ENCODE results near the gene CCDC106. TPM values are rescaled to one million over a fixed set of nuclear protein-coding genes. Genes with fewer than 3 reads are reported as not detected.

The CCDC106 gene
- total RNA-seq, 1 experiment from 2014 or later: 21.1 TPM

DNA sequence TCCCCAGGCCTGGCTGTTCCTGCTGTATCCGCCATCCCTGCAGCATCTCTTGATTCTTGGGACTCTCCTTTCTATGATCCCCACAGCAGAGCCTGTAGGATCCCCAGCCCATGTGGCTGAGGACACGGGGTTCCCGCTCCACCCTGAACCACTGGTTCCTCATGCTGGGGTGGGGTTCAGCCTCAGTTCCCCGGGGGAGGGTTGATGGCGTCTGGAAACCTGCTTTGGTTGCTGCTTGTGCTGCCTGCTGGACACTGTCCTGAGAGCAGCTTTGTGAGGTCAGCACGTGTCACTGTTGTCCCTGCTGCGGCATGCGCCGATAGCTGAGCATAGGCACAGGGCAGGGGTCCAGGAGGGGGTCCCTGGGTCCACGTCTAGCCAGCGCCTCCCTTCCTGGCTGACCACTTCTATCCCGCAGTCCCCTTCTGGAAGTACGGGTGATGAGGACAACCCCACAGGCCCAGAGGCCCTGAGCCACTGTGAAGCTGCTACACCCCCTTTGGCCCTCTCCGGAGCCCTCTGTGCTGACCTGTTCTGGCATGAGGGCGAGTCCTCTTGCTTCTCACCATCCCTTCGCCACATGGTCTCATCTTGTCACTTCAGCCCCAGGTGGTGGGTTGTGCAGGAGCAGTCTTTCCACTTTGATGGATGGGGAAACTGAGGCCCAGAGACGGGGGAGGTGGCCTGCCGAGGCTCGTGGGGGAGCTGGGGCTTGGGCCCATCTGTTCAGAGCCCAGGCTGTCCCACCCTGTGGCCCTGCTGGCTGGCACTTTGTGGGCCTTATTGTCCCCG is 32.5 kb downstream of the CCDC106 start:
- Mint-ChIP-seq H3K36me3 (peaks cover 26% of the 10 kb centered on the region), H3K4me1 (peaks cover 14% of the 10 kb centered on the region), H3K4me3 (no peak overlapping the region), H3K27ac (no peak overlapping the region), H3K9me3 (no peaks in the 10 kb centered on the region), H3K27me3 (ENCODE audit: low read depth) (no peaks in the 10 kb centered on the region)
- ChIA-PET POLR2A (no interaction called here), CTCF (no interaction called here)
- ATAC-seq (no peak), DNase-seq (ENCODE audit: low spot score) (no peak)
- no peak for TF ChIP-seq SOX15 (CRISPR knock-in tag; IDR thresholded peaks at IDR 0.05)
- TF ChIP-seq AR (CRISPR knock-in tag; IDR thresholded peaks at IDR 0.05): no peak
- TF ChIP-seq ATF2 (CRISPR knock-in tag; IDR thresholded peaks at IDR 0.05; ENCODE audit: borderline replicate concordance, low read depth): no peak
- TF ChIP-seq, protein P1, sequence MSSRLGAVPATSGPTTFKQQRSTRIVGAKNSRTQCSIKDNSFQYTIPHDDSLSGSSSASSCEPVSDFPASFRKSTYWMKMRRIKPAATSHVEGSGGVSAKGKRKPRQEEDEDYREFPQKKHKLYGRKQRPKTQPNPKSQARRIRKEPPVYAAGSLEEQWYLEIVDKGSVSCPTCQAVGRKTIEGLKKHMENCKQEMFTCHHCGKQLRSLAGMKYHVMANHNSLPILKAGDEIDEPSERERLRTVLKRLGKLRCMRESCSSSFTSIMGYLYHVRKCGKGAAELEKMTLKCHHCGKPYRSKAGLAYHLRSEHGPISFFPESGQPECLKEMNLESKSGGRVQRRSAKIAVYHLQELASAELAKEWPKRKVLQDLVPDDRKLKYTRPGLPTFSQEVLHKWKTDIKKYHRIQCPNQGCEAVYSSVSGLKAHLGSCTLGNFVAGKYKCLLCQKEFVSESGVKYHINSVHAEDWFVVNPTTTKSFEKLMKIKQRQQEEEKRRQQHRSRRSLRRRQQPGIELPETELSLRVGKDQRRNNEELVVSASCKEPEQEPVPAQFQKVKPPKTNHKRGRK (CRISPR knock-in tag; IDR thresholded peaks at IDR 0.05; ENCODE audit: borderline replicate concordance): no peak
- no peak for TF ChIP-seq NFE2L1 (CRISPR knock-in tag; IDR thresholded peaks at IDR 0.05)
- TF ChIP-seq ZNF317 (CRISPR knock-in tag; IDR thresholded peaks at IDR 0.05; ENCODE audit: borderline replicate concordance, low read depth): no peak
- TF ChIP-seq, protein P2, sequence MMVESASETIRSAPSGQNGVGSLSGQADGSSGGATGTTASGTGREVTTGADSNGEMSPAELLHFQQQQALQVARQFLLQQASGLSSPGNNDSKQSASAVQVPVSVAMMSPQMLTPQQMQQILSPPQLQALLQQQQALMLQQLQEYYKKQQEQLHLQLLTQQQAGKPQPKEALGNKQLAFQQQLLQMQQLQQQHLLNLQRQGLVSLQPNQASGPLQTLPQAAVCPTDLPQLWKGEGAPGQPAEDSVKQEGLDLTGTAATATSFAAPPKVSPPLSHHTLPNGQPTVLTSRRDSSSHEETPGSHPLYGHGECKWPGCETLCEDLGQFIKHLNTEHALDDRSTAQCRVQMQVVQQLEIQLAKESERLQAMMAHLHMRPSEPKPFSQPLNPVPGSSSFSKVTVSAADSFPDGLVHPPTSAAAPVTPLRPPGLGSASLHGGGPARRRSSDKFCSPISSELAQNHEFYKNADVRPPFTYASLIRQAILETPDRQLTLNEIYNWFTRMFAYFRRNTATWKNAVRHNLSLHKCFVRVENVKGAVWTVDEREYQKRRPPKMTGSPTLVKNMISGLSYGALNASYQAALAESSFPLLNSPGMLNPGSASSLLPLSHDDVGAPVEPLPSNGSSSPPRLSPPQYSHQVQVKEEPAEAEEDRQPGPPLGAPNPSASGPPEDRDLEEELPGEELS (CRISPR knock-in tag; IDR thresholded peaks at IDR 0.05): no peak
- TF ChIP-seq HMGXB4 (CRISPR knock-in tag; IDR thresholded peaks at IDR 0.05): no peak
- TF ChIP-seq AFF4 (CRISPR knock-in tag; IDR thresholded peaks at IDR 0.05; ENCODE audit: borderline replicate concordance): no peak
- no peak for TF ChIP-seq JUN (CRISPR knock-in tag; IDR thresholded peaks at IDR 0.05)
- no peak for TF ChIP-seq SMAD4 (CRISPR knock-in tag; IDR thresholded peaks at IDR 0.05)
- no peak for TF ChIP-seq ZNF396 (CRISPR knock-in tag; IDR thresholded peaks at IDR 0.05; ENCODE audit: borderline replicate concordance)
- TF ChIP-seq KAT7 (CRISPR knock-in tag; IDR thresholded peaks at IDR 0.05; ENCODE audit: borderline replicate concordance): no peak
- no peak for TF ChIP-seq MXD4 (CRISPR knock-in tag; IDR thresholded peaks at IDR 0.05; ENCODE audit: borderline replicate concordance)
- no peak for TF ChIP-seq TP53 (CRISPR knock-in tag; IDR thresholded peaks at IDR 0.05)
- TF ChIP-seq, protein P3, sequence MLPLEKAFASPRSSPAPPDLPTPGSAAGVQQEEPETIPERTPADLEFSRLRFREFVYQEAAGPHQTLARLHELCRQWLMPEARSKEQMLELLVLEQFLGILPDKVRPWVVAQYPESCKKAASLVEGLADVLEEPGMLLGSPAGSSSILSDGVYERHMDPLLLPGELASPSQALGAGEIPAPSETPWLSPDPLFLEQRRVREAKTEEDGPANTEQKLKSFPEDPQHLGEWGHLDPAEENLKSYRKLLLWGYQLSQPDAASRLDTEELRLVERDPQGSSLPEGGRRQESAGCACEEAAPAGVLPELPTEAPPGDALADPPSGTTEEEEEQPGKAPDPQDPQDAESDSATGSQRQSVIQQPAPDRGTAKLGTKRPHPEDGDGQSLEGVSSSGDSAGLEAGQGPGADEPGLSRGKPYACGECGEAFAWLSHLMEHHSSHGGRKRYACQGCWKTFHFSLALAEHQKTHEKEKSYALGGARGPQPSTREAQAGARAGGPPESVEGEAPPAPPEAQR (CRISPR knock-in tag; IDR thresholded peaks at IDR 0.05): no peak
- TF ChIP-seq CREM (CRISPR knock-in tag; IDR thresholded peaks at IDR 0.05): no peak
- no peak for TF ChIP-seq ATF3 (CRISPR knock-in tag; conservative IDR thresholded peaks at IDR 0.05)

Data from WTC11 (cell line).